H1 (cell line): ENCODE measurements around the gene PROK1. TPM values are rescaled to one million over a fixed set of nuclear protein-coding genes. Genes with fewer than 3 reads are reported as not detected.

ENCODE experiments used
- CTCF ChIA-PET: fragments of 300-600 bp; sonication (Branson Sonifier 250); formaldehyde crosslinking; loops from one replicate; lab custom pipeline; 2021; ENCODE audit not compliant: partially characterized antibody; lab: Charles Lee
- POLR2A ChIA-PET: fragments of 300-600 bp; sonication (Branson Sonifier 250); formaldehyde crosslinking; loops from one replicate; lab custom pipeline; 2021; ENCODE audit warnings: inconsistent platforms; ENCODE audit not compliant: partially characterized antibody; lab: Charles Lee
- DNase-seq, 2 experiments: peaks; one replicate each; pipeline versions ENCODE4 v3.0.0 to v3.0.0-alpha.2; 2010 to 2022; ENCODE audit warnings: low spot score in 2 of 2, low read depth in 1 of 2, mixed read lengths in 1 of 2
- FAIRE-seq: peaks from 2 replicates; lab custom pipeline; 2011; peaks lifted over from hg19 to GRCh38; lab: Jason Lieb, UNC
- H2AFZ ChIP-seq: 2 replicates; pipeline ENCODE4 v1.8.1; 2012; ENCODE audit warnings: low read length, inconsistent platforms
- H2AK5ac ChIP-seq: 2 replicates; pipeline ENCODE4 v1.6.1; 2013; ENCODE audit warnings: low read depth, low read length
- H2BK120ac ChIP-seq: replicated peaks from 2 replicates; pipeline ENCODE3; 2013; ENCODE audit warnings: low read depth, low read length, inconsistent platforms
- H2BK12ac ChIP-seq: 2 replicates; pipeline ENCODE4 v1.6.1; 2013; ENCODE audit warnings: low read depth, low read length
- H2BK15ac ChIP-seq: 2 replicates; pipeline ENCODE4 v1.6.1; 2013; ENCODE audit warnings: low read length
- H2BK20ac ChIP-seq: 2 replicates; pipeline ENCODE4 v1.6.1; 2013; ENCODE audit warnings: low read length
- H2BK5ac ChIP-seq: 2 replicates; pipeline ENCODE4 v1.6.1; 2013; ENCODE audit warnings: low read depth, low read length
- H3K14ac ChIP-seq: 2 replicates; pipeline ENCODE4 v1.6.1; 2013; ENCODE audit warnings: inconsistent platforms; ENCODE audit not compliant: insufficient read length
- H3K18ac ChIP-seq: 2 replicates; pipeline ENCODE4 v1.6.1; 2013; ENCODE audit warnings: low read length; ENCODE audit errors: extremely low read depth
- H3K23ac ChIP-seq: 2 replicates; pipeline ENCODE4 v1.6.1; 2013; ENCODE audit warnings: inconsistent platforms; ENCODE audit not compliant: insufficient read length
- H3K23me2 ChIP-seq: 2 replicates; pipeline ENCODE4 v1.6.1; 2013; ENCODE audit warnings: low read depth, low read length
- H3K27ac ChIP-seq: 2 replicates; pipeline ENCODE4 v1.6.1; 2011; ENCODE audit warnings: low read depth, low read length, inconsistent platforms
- H3K27me3 ChIP-seq, 4 experiments: replicated peaks in 1 of 4; 1 replicate in 1 of 4; 2 replicates in 3 of 4; pipeline versions ENCODE4 v1.6.1 to v1.8.1; 2011 to 2013; ENCODE audit warnings: low read length in 3 of 4, mild to moderate bottlenecking in 3 of 4, inconsistent platforms in 2 of 4, mixed read lengths in 2 of 4, moderate library complexity in 1 of 4; ENCODE audit not compliant: control insufficient read depth in 3 of 4, insufficient read depth in 3 of 4; ENCODE audit errors: extremely low read depth in 1 of 4
- H3K36me3 ChIP-seq, 4 experiments: 2 replicates each; pipeline versions ENCODE4 v1.6.1 to v1.8.1; 2011 to 2013; ENCODE audit warnings: mild to moderate bottlenecking in 4 of 4, low read length in 3 of 4, moderate library complexity in 2 of 4, control low read depth in 1 of 4, inconsistent platforms in 1 of 4; ENCODE audit not compliant: insufficient read depth in 4 of 4, control insufficient read depth in 2 of 4
- H3K4ac ChIP-seq: replicated peaks from 2 replicates; pipeline ENCODE3; 2013; ENCODE audit warnings: low read length, low read depth, mixed read lengths, inconsistent platforms; ENCODE audit not compliant: insufficient read length
- H3K4me1 ChIP-seq, 4 experiments: replicated peaks in 1 of 4; 1 replicate in 1 of 4; 2 replicates in 3 of 4; pipeline versions ENCODE4 v1.6.1 to v1.8.1; 2011 to 2013; ENCODE audit warnings: low read length in 3 of 4, inconsistent platforms in 2 of 4, mixed read lengths in 1 of 4; ENCODE audit not compliant: insufficient read depth in 4 of 4, control insufficient read depth in 3 of 4
- H3K4me2 ChIP-seq, 2 experiments: 2 replicates each; pipeline versions ENCODE4 v1.6.1 to v1.8.1; 2011 to 2013; ENCODE audit warnings: low read depth in 2 of 2, low read length in 2 of 2, control low read depth in 1 of 2, inconsistent platforms in 1 of 2, mild to moderate bottlenecking in 1 of 2; ENCODE audit not compliant: insufficient read depth in 1 of 2
- H3K4me3 ChIP-seq, 4 experiments: fragments of 200-600, 300-600 bp in 1 of 4; sonication (generic), shearing (Covaris generic), sonication (Bioruptor Twin) in 1 of 4; 2 replicates each; pipeline versions ENCODE4 v1.5.1 to v1.8.1; 2011 to 2016; ENCODE audit warnings: low read length in 4 of 4, low read depth in 3 of 4, control low read depth in 2 of 4, inconsistent platforms in 2 of 4, mild to moderate bottlenecking in 2 of 4, mixed read lengths in 1 of 4, moderate library complexity in 1 of 4; ENCODE audit not compliant: insufficient read depth in 2 of 4; ENCODE audit errors: extremely low read depth in 1 of 4
- H3K56ac ChIP-seq: replicated peaks from 2 replicates; pipeline ENCODE3; 2013; ENCODE audit warnings: low read depth, mild to moderate bottlenecking, mixed read lengths, low read length, inconsistent platforms; ENCODE audit not compliant: insufficient read length
- H3K79me1 ChIP-seq: 2 replicates; pipeline ENCODE4 v1.6.1; 2013; ENCODE audit warnings: low read depth, low read length, control low read depth
- H3K79me2 ChIP-seq, 2 experiments: 2 replicates each; pipeline versions ENCODE4 v1.6.1 to v1.8.1; 2012 to 2013; ENCODE audit warnings: low read length in 2 of 2, mild to moderate bottlenecking in 2 of 2, inconsistent platforms in 1 of 2; ENCODE audit not compliant: insufficient read depth in 2 of 2, control insufficient read depth in 1 of 2
- H3K9ac ChIP-seq, 4 experiments: replicated peaks in 1 of 4; 1 replicate in 1 of 4; 2 replicates in 3 of 4; pipeline versions ENCODE4 v1.6.1 to v1.8.1; 2011 to 2013; ENCODE audit warnings: low read depth in 3 of 4, low read length in 3 of 4, control low read depth in 2 of 4, mild to moderate bottlenecking in 2 of 4, moderate library complexity in 2 of 4, inconsistent platforms in 1 of 4; ENCODE audit errors: extremely low read depth in 1 of 4
- H3K9me3 ChIP-seq, 2 experiments: 2 replicates each; pipeline versions ENCODE4 v1.6.1 to v1.8.1; 2012 to 2013; ENCODE audit warnings: mild to moderate bottlenecking in 2 of 2, moderate library complexity in 2 of 2, control low read depth in 1 of 2, inconsistent platforms in 1 of 2, low read depth in 1 of 2, low read length in 1 of 2, mixed read lengths in 1 of 2; ENCODE audit not compliant: insufficient read depth in 2 of 2
- H4K20me1 ChIP-seq, 2 experiments: replicated peaks in 1 of 2; 2 replicates each; pipeline versions ENCODE3 to v1.8.1; 2011 to 2013; ENCODE audit warnings: inconsistent platforms in 2 of 2, low read length in 2 of 2, mild to moderate bottlenecking in 1 of 2; ENCODE audit not compliant: insufficient read depth in 2 of 2, control insufficient read depth in 1 of 2
- H4K5ac ChIP-seq: 2 replicates; pipeline ENCODE4 v1.6.1; 2013; ENCODE audit warnings: low read length, low read depth, mixed read lengths, inconsistent platforms; ENCODE audit not compliant: insufficient read length
- H4K8ac ChIP-seq: 2 replicates; pipeline ENCODE4 v1.8.0; 2013; ENCODE audit warnings: mild to moderate bottlenecking, moderate library complexity, low read length, inconsistent platforms; ENCODE audit not compliant: insufficient read depth; ENCODE audit errors: extremely low read depth
- H4K91ac ChIP-seq: replicated peaks from 2 replicates; pipeline ENCODE3; 2013; ENCODE audit warnings: low read length, mixed read lengths, inconsistent platforms; ENCODE audit not compliant: insufficient read length
- ATF3 ChIP-seq: IDR thresholded peaks from 2 replicates; pipeline ENCODE4 v1.6.1; 2011; ENCODE audit warnings: low read depth, mild to moderate bottlenecking, low read length; ENCODE audit not compliant: insufficient read depth
- BCL11A ChIP-seq, 2 experiments: IDR thresholded peaks; one replicate each; pipeline ENCODE4 v1.6.1; 2011; ENCODE audit warnings: low read depth in 2 of 2, low read length in 2 of 2, mild to moderate bottlenecking in 2 of 2
- CTBP2 ChIP-seq: IDR thresholded peaks from 2 replicates; pipeline ENCODE4 v1.7.0; 2011; ENCODE audit warnings: borderline replicate concordance, mild to moderate bottlenecking, moderate library complexity, mixed read lengths, low read length; ENCODE audit not compliant: insufficient read depth, insufficient read length
- EGR1 ChIP-seq: IDR thresholded peaks from 2 replicates; pipeline ENCODE4 v1.6.1; 2011; ENCODE audit warnings: low read depth, low read length, borderline replicate concordance
- GTF2F1 ChIP-seq: IDR thresholded peaks from 2 replicates; pipeline ENCODE4 v1.6.1; 2012; ENCODE audit warnings: low read depth, low read length, improper control_type of control experiment, borderline replicate concordance
- MAFK ChIP-seq: IDR thresholded peaks from 2 replicates; pipeline ENCODE4 v1.6.1; 2012; ENCODE audit warnings: low read depth, mild to moderate bottlenecking, improper control_type of control experiment, low read length
- RNF2 ChIP-seq: fragments of 200-900, 300-1000 bp; sonication (generic); IDR thresholded peaks from 2 replicates; pipeline ENCODE4 v1.7.1; 2016; ENCODE audit warnings: borderline replicate concordance, low read depth, mild to moderate bottlenecking, antibody characterized with exemption, low read length; ENCODE audit not compliant: poor library complexity, severe bottlenecking; ENCODE audit errors: missing control alignments
- SP1 ChIP-seq: IDR thresholded peaks from 2 replicates; pipeline ENCODE4 v1.6.1; 2011; ENCODE audit warnings: low read depth, low read length
- SP2 ChIP-seq: IDR thresholded peaks from 2 replicates; pipeline ENCODE4 v1.6.1; 2012; ENCODE audit warnings: mild to moderate bottlenecking, low read length, inconsistent platforms
- TAF1 ChIP-seq: IDR thresholded peaks from 2 replicates; pipeline ENCODE4 v1.6.1; 2011; ENCODE audit warnings: mild to moderate bottlenecking, low read depth, low read length
- TCF12 ChIP-seq: IDR thresholded peaks from 2 replicates; pipeline ENCODE4 v1.6.1; 2011; ENCODE audit warnings: low read depth, mild to moderate bottlenecking, low read length
- YY1 ChIP-seq: IDR thresholded peaks from 2 replicates; pipeline ENCODE4 v1.6.1; 2011; ENCODE audit warnings: low read depth, mild to moderate bottlenecking, low read length
- WGBS, 2 experiments: shearing (Covaris generic) in 1 of 2; methylation state at CpG; one replicate each; pipeline versions ENCODE4 v1.1.6 to v1.1.7; 2013 to 2015; ENCODE audit warnings: low lambda C conversion rate in 2 of 2, mixed read lengths in 2 of 2, inconsistent platforms in 1 of 2, low coverage in 1 of 2, missing lambda C conversion rate in 1 of 2; ENCODE audit not compliant: insufficient replicate concordance in 2 of 2, insufficient coverage in 1 of 2, insufficient read length in 1 of 2; ENCODE audit errors: extremely low coverage in 1 of 2, missing lambda C conversion rate in 1 of 2; 5-methylcytosine and 5-hydroxymethylcytosine counted together
- polyA plus RNA-seq, 7 experiments: library from polyadenylated mRNA; depleted of rRNA in 3 of 7; stranded (reverse) in 5 of 7; unstranded in 2 of 7; fragments of >200 nt in 5 of 7; fragments of 200-250 nt in 2 of 7; gene quantifications; 1 replicate in 5 of 7; 2 replicates in 1 of 7; 4 replicates in 1 of 7; pipeline versions ENCODE4 v1.2.1 to v1.2.3, GENCODE V29; 2011 to 2013; ENCODE audit warnings: missing spikeins in 2 of 7, mixed read lengths in 2 of 7
- total RNA-seq: library from RNA; stranded (reverse); fragmentation: NEBNext Ultra II Directional; extraction: Animal tissue kit (Norgen Biotek cat#: 25700); gene quantifications from 2 replicates; pipeline ENCODE4 v1.2.1, GENCODE V29; 2021
- TF ChIP-seq, protein P1 (sequence below): IDR thresholded peaks from 2 replicates; pipeline ENCODE4 v1.6.1; 2011; ENCODE audit warnings: low read length, improper control_type of control experiment

Gene PROK1
- total and polyA plus RNA-seq, 2 of the 8 experiments (the other 6 are each of a cell fraction or from before 2014, with no cell fraction given) = 0.12 TPM; not detected in 1

DNA sequence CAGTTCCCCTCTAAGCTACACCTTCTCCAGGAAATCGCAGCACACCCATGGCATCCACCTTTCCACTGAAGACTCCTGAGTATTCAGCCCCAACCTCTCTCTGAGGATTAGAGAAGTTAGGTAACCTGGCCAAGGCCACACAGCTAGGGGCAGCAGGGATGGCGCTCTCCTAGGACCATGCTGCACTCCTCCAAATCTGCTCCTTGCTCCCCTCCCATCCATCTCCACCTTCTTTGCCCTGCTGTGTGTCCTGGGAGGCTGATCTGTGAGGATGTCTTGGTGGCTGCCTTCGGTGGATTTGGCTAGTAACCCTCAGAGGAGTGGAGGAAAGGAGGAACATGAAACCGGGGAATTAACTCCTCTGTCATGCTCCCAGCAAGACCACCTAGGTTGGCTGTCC is 20.0 kb upstream of the PROK1 start:
- H4K20me1 ChIP-seq = no peaks in the 10 kb centered on the region
- H3K4ac ChIP-seq = no peak overlapping the region
- H3K9me3 ChIP-seq = no peaks in the 10 kb centered on the region
- H2BK15ac ChIP-seq = no peak overlapping the region
- no peak overlapping the region for H3K9ac ChIP-seq
- no peaks in the 10 kb centered on the region for H3K23me2 ChIP-seq
- no peak overlapping the region for H3K27ac ChIP-seq
- no peak overlapping the region for H3K4me3 ChIP-seq
- ChIA-PET POLR2A (interaction anchor here (1.5 to 1.8 kb wide), 2 partner anchors 10 to 14 kb away, joined by 4 to 7 read pairs; no protein-coding TSS in a partner anchor), CTCF (interaction anchor here (0.8 to 35.1 kb wide), 8 partner anchors 13 to 228 kb away, joined by 3 to 828 read pairs (median 11); partner anchors contain the start of genes LAMTOR5 and PROK1)
- no peak overlapping the region for H4K8ac ChIP-seq
- H3K23ac ChIP-seq = no peak overlapping the region
- H3K4me1 ChIP-seq = peaks cover 3 to 9% (median 7%) of the 10 kb centered on the region in 4 experiments; a peak in 6 of 7 replicates
- WGBS, 2 experiments = 97% methylated on average over 4 of the region's 4 CpGs; no CpG with 5 or more reads in 1 of the 2 experiments
- H2BK5ac ChIP-seq = no peak overlapping the region
- H4K91ac ChIP-seq = no peak overlapping the region
- FAIRE-seq = no peak
- H3K79me1 ChIP-seq = no peaks in the 10 kb centered on the region
- H4K5ac ChIP-seq = no peak overlapping the region
- H2BK12ac ChIP-seq = no peak overlapping the region
- H2AK5ac ChIP-seq = no peak overlapping the region
- no peak overlapping the region for H3K4me2 ChIP-seq
- no peak overlapping the region for H3K18ac ChIP-seq
- DNase-seq = no peak
- H3K79me2 ChIP-seq = no peaks in the 10 kb centered on the region
- H3K27me3 ChIP-seq = no peaks in the 10 kb centered on the region
- H3K36me3 ChIP-seq = no peaks in the 10 kb centered on the region
- no peak overlapping the region for H3K56ac ChIP-seq
- H2AFZ ChIP-seq = no peak overlapping the region
- no peak overlapping the region for H2BK20ac ChIP-seq
- H2BK120ac ChIP-seq = no peak overlapping the region
- no peak overlapping the region for H3K14ac ChIP-seq
- TF ChIP-seq RNF2 (no peak), YY1 (no peak), CTBP2 (no peak), EGR1 (no peak), MAFK (no peak), GTF2F1 (no peak), TAF1 (no peak), SP2 (no peak), ATF3 (no peak), SP1 (no peak), TCF12 (no peak), BCL11A (IDR thresholded peaks at IDR 0.05; ENCODE audit: low read depth in 2 of 2, low read length in 2 of 2) (no peak)
- TF ChIP-seq, protein P1, sequence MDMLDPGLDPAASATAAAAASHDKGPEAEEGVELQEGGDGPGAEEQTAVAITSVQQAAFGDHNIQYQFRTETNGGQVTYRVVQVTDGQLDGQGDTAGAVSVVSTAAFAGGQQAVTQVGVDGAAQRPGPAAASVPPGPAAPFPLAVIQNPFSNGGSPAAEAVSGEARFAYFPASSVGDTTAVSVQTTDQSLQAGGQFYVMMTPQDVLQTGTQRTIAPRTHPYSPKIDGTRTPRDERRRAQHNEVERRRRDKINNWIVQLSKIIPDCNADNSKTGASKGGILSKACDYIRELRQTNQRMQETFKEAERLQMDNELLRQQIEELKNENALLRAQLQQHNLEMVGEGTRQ = no peak
